IMR-90 (cell line): ENCODE results near the gene TMPRSS2. TPM values are rescaled to one million over a fixed set of nuclear protein-coding genes. Genes with fewer than 3 reads are reported as not detected.

Experiments
- ATAC-seq: fragments of 200-7000 bp; cut with Tn5 transposase; 2 replicates; pipeline ENCODE4 v1.9.1; 2020; ENCODE audit warnings: low read depth, mild to moderate bottlenecking, moderate library complexity
- BruUV-seq: library from RNA; stranded (reverse); fragments of 400-500 nt; replicated peaks from 2 replicates; lab custom pipeline; 2021; lab: Mats Ljungman, UMichigan
- CTCF ChIA-PET: fragments of 300-600 bp; formaldehyde crosslinking; extraction: SDS; loops from one replicate; lab custom pipeline; 2021; ENCODE audit warnings: antibody characterized with exemption; lab: Yijun Ruan, JAX
- POLR2A ChIA-PET: fragments of 300-600 bp; sonication (Branson Sonifier 250); formaldehyde crosslinking; loops from one replicate; lab custom pipeline; 2022; ENCODE audit warnings: antibody characterized with exemption; ENCODE audit not compliant: unreplicated experiment; lab: Charles Lee
- DNase-seq: peaks from one replicate; pipeline ENCODE4 v3.0.0; 2013
- H2AFZ ChIP-seq: replicated peaks from 2 replicates; pipeline ENCODE3; 2013; ENCODE audit warnings: low read length, mild to moderate bottlenecking; ENCODE audit not compliant: poor library complexity
- H2AK5ac ChIP-seq: 2 replicates; pipeline ENCODE4 v1.6.1; 2013; ENCODE audit warnings: low read depth, low read length, inconsistent platforms
- H2AK9ac ChIP-seq: replicated peaks from 2 replicates; pipeline ENCODE3; 2013; ENCODE audit warnings: mild to moderate bottlenecking, low read depth, low read length, moderate library complexity; ENCODE audit not compliant: poor library complexity
- H2BK120ac ChIP-seq: 2 replicates; pipeline ENCODE4 v1.6.1; 2013; ENCODE audit warnings: low read depth, low read length, inconsistent platforms
- H2BK15ac ChIP-seq: 3 replicates; pipeline ENCODE4 v1.6.1; 2013; ENCODE audit warnings: low read depth, low read length, inconsistent platforms
- H2BK20ac ChIP-seq: 2 replicates; pipeline ENCODE4 v1.6.1; 2013; ENCODE audit warnings: low read depth, mild to moderate bottlenecking, inconsistent platforms, low read length, moderate library complexity
- H2BK5ac ChIP-seq: 2 replicates; pipeline ENCODE4 v1.6.1; 2013; ENCODE audit warnings: mild to moderate bottlenecking, low read depth, low read length, inconsistent platforms; ENCODE audit not compliant: poor library complexity, severe bottlenecking
- H3K14ac ChIP-seq: replicated peaks from 2 replicates; pipeline ENCODE4 v1.6.1; 2013; ENCODE audit warnings: low read depth, low read length, inconsistent platforms
- H3K18ac ChIP-seq: 2 replicates; pipeline ENCODE4 v1.6.1; 2013; ENCODE audit warnings: low read depth, low read length, control low read depth
- H3K23ac ChIP-seq: 2 replicates; pipeline ENCODE4 v1.6.1; 2013; ENCODE audit warnings: low read depth, low read length, inconsistent platforms
- H3K27ac ChIP-seq: 2 replicates; pipeline ENCODE4 v1.5.1; 2013; ENCODE audit warnings: mild to moderate bottlenecking, control low read depth, low read length; ENCODE audit not compliant: insufficient read depth
- H3K27me3 ChIP-seq: 2 replicates; pipeline ENCODE4 v1.6.1; 2013; ENCODE audit warnings: low read length; ENCODE audit not compliant: control insufficient read depth, insufficient read depth
- H3K36me3 ChIP-seq: 2 replicates; pipeline ENCODE4 v1.6.1; 2013; ENCODE audit warnings: low read length, mixed read lengths; ENCODE audit not compliant: control insufficient read depth, insufficient read depth
- H3K4ac ChIP-seq: 2 replicates; pipeline ENCODE4 v1.6.1; 2013; ENCODE audit warnings: low read depth, low read length, inconsistent platforms
- H3K4me1 ChIP-seq: 2 replicates; pipeline ENCODE4 v1.6.1; 2013; ENCODE audit warnings: low read length, mixed read lengths; ENCODE audit not compliant: control insufficient read depth, insufficient read depth
- H3K4me2 ChIP-seq: 2 replicates; pipeline ENCODE4 v1.6.1; 2013; ENCODE audit warnings: low read depth, mild to moderate bottlenecking, control low read depth, low read length, moderate library complexity
- H3K4me3 ChIP-seq: 2 replicates; pipeline ENCODE4 v1.5.1; 2013; ENCODE audit warnings: low read depth, mild to moderate bottlenecking, control low read depth, low read length, moderate library complexity; ENCODE audit not compliant: insufficient read depth
- H3K56ac ChIP-seq: 2 replicates; pipeline ENCODE4 v1.6.1; 2013; ENCODE audit warnings: low read length, inconsistent platforms; ENCODE audit not compliant: insufficient read depth; ENCODE audit errors: extremely low read depth
- H3K79me1 ChIP-seq, 2 experiments: 2 replicates each; pipeline ENCODE4 v1.6.1; 2013; ENCODE audit warnings: low read length in 2 of 2, inconsistent platforms in 1 of 2, low read depth in 1 of 2
- H3K9ac ChIP-seq: 2 replicates; pipeline ENCODE4 v1.6.1; 2013; ENCODE audit warnings: low read depth, low read length, control low read depth
- H3K9me1 ChIP-seq: 2 replicates; pipeline ENCODE4 v1.6.1; 2013; ENCODE audit warnings: low read length, inconsistent platforms; ENCODE audit not compliant: insufficient read depth
- H3K9me3 ChIP-seq: 2 replicates; pipeline ENCODE4 v1.6.1; 2013; ENCODE audit warnings: low read length; ENCODE audit not compliant: control insufficient read depth, insufficient read depth
- H4K20me1 ChIP-seq: 2 replicates; pipeline ENCODE4 v1.6.1; 2013; ENCODE audit warnings: low read length, inconsistent platforms; ENCODE audit not compliant: insufficient read depth
- H4K5ac ChIP-seq: 2 replicates; pipeline ENCODE4 v1.6.1; 2013; ENCODE audit warnings: mild to moderate bottlenecking, low read depth, low read length, control low read depth
- H4K8ac ChIP-seq, 2 experiments: 2 replicates each; pipeline ENCODE4 v1.6.1; 2013; ENCODE audit warnings: low read depth in 2 of 2, low read length in 2 of 2, control low read depth in 1 of 2, inconsistent platforms in 1 of 2
- H4K91ac ChIP-seq: 2 replicates; pipeline ENCODE4 v1.6.1; 2013; ENCODE audit warnings: low read depth, low read length, inconsistent platforms; ENCODE audit not compliant: insufficient read depth
- BHLHE40 ChIP-seq: fragments of 150-350 bp; IDR thresholded peaks from 2 replicates; pipeline ENCODE4 v1.6.1; 2016; ENCODE audit warnings: mild to moderate bottlenecking, low read depth, low read length
- CTCF ChIP-seq: conservative IDR thresholded peaks from 2 replicates; pipeline ENCODE4 v1.5.1; 2012; ENCODE audit warnings: mild to moderate bottlenecking, low read depth, low read length, improper control_type of control experiment
- MAFK ChIP-seq: IDR thresholded peaks from 2 replicates; pipeline ENCODE4 v1.6.1; 2012; ENCODE audit warnings: low read depth, low read length, improper control_type of control experiment
- RAD21 ChIP-seq: IDR thresholded peaks from 2 replicates; pipeline ENCODE4 v1.6.1; 2012; ENCODE audit warnings: low read length, improper control_type of control experiment
- RCOR1 ChIP-seq: IDR thresholded peaks from 2 replicates; pipeline ENCODE4 v1.6.1; 2012; ENCODE audit warnings: mild to moderate bottlenecking, low read length, improper control_type of control experiment; ENCODE audit not compliant: insufficient replicate concordance
- RFX5 ChIP-seq: IDR thresholded peaks from 2 replicates; pipeline ENCODE4 v1.8.0; 2012; ENCODE audit warnings: low read depth, mild to moderate bottlenecking, low read length, moderate library complexity
- SMC3 ChIP-seq: fragments of 150-350 bp; IDR thresholded peaks from 2 replicates; pipeline ENCODE4 v1.6.1; 2016; ENCODE audit warnings: low read depth, mild to moderate bottlenecking, antibody characterized with exemption, low read length, moderate library complexity
- USF2 ChIP-seq: fragments of 150-350 bp; IDR thresholded peaks from 2 replicates; pipeline ENCODE4 v1.6.1; 2017; ENCODE audit warnings: mild to moderate bottlenecking, antibody characterized with exemption, low read length, low read depth
- WGBS, 2 experiments: methylation state at CpG; one replicate each; pipeline versions ENCODE4 v1.1.5 to v1.1.7; 2013; ENCODE audit warnings: missing lambda C conversion rate in 2 of 2; ENCODE audit not compliant: insufficient read length in 1 of 2; ENCODE audit errors: extremely low coverage in 2 of 2; 5-methylcytosine and 5-hydroxymethylcytosine counted together
- dilution Hi-C: fragments of 300-500 bp; cut with HindIII; formaldehyde crosslinking; loops from one replicate; pipeline ENCODE4 v1.14.3; 2018; ENCODE audit warnings: low sequenced_read_pairs; ENCODE audit not compliant: unreplicated experiment
- in situ Hi-C: fragments of 300-500 bp; cut with MboI; formaldehyde crosslinking; loops from 3 replicates; pipeline ENCODE4 v1.14.3; 2019; ENCODE audit warnings: low sequenced_read_pairs, inconsistent platforms, mixed read lengths
- intact Hi-C: fragments of 100-400 bp; cut with micrococcal nuclease; formaldehyde crosslinking; loops from 2 replicates; pipeline ENCODE4 v1.10.0; 2022
- polyA plus RNA-seq, 3 experiments: library from polyadenylated mRNA; depleted of rRNA; stranded (reverse); fragments of >200 nt; gene quantifications; 2 replicates each; pipeline ENCODE4 v1.2.3, GENCODE V29; 2012; ENCODE audit warnings: low replicate concordance in 1 of 3
- total RNA-seq: library from RNA; depleted of rRNA; stranded (reverse); fragments of >200 nt; gene quantifications from 2 replicates; pipeline ENCODE4 v1.2.3, GENCODE V29; 2012

The TMPRSS2 gene
- total and polyA plus RNA-seq, 2 of the 4 experiments (the other 2 are of a cell fraction), result not detected

GRCh38 chr21:41429925-41430491, 78.0 kb downstream of the TMPRSS2 start:
- no peak overlapping the region for H2AK9ac ChIP-seq
- POLR2A ChIA-PET, result no interaction called here
- H3K23ac ChIP-seq, result no peak overlapping the region
- H3K9me1 ChIP-seq, result no peaks in the 10 kb centered on the region
- H3K4me1 ChIP-seq, result no peaks in the 10 kb centered on the region; the same call in 1 of the 2 replicates
- no peaks in the 10 kb centered on the region for H3K79me1 ChIP-seq
- no peak overlapping the region for H2BK15ac ChIP-seq
- DNase-seq, result no peak
- no peak overlapping the region for H4K5ac ChIP-seq
- no peaks in the 10 kb centered on the region for H4K20me1 ChIP-seq
- no peak overlapping the region for H2AK5ac ChIP-seq
- H3K4ac ChIP-seq, result no peak overlapping the region
- BruUV-seq, result no TSS peak
- no peak overlapping the region for H3K27ac ChIP-seq
- H4K91ac ChIP-seq, result no peak overlapping the region
- H2BK5ac ChIP-seq, result no peak overlapping the region
- H3K4me2 ChIP-seq, result no peak overlapping the region
- H3K27me3 ChIP-seq, result peaks cover 21% of the 10 kb centered on the region
- in situ Hi-C loops (no loop called here), dilution Hi-C loops (no loop called here), intact Hi-C loops (no loop called here)
- no CpG with 5 or more reads among the region's 9 CpGs for WGBS, 2 experiments
- H2BK20ac ChIP-seq, result no peak overlapping the region
- H3K36me3 ChIP-seq, result no peaks in the 10 kb centered on the region
- no peak overlapping the region for H3K9ac ChIP-seq
- H3K4me3 ChIP-seq, result no peak overlapping the region
- no peaks in the 10 kb centered on the region for H3K9me3 ChIP-seq
- no peak for ATAC-seq
- no peak overlapping the region for H2AFZ ChIP-seq
- no peak overlapping the region for H2BK120ac ChIP-seq
- H3K56ac ChIP-seq, result no peak overlapping the region
- no peak overlapping the region for H4K8ac ChIP-seq
- no peak overlapping the region for H3K18ac ChIP-seq
- TF ChIP-seq RFX5, result no peak
- TF ChIP-seq CTCF, result no peak
- no peak for TF ChIP-seq USF2
- TF ChIP-seq RAD21, result no peak
- no peak for TF ChIP-seq RCOR1
- TF ChIP-seq MAFK, result no peak
- TF ChIP-seq BHLHE40, result no peak
- TF ChIP-seq SMC3, result no peak
- CTCF ChIA-PET, result no interaction called here
- no peak overlapping the region for H3K14ac ChIP-seq
